ENCODE measurements around the gene FTL. TPM values are rescaled to one million over a fixed set of nuclear protein-coding genes. Genes with fewer than 3 reads are reported as not detected.

FTL gene
- 786 and 994 TPM in 2 replicates for total RNA-seq

DNA sequence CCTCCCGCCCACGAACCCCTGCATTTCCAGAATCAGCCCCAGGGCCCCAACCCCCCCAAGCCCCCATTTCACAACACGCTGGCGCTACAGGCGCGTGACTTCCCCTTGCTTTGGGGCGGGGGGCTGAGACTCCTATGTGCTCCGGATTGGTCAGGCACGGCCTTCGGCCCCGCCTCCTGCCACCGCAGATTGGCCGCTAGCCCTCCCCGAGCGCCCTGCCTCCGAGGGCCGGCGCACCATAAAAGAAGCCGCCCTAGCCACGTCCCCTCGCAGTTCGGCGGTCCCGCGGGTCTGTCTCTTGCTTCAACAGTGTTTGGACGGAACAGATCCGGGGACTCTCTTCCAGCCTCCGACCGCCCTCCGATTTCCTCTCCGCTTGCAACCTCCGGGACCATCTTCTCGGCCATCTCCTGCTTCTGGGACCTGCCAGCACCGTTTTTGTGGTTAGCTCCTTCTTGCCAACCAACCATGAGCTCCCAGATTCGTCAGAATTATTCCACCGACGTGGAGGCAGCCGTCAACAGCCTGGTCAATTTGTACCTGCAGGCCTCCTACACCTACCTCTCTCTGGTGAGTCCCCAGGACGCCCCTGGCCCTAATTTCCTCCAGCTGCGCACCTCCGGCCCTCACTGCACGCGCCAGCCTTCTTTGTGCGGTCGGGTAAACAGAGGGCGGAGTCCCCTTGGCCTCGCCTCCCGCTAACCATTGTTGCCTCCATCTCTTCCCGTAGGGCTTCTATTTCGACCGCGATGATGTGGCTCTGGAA, at the start of gene FTL:
Gene FTL, plus strand, starts transcription at position 270 of the 766 bp plus-strand sequence. Its CDS starts 199 bp downstream, at position 469.

DNA sequence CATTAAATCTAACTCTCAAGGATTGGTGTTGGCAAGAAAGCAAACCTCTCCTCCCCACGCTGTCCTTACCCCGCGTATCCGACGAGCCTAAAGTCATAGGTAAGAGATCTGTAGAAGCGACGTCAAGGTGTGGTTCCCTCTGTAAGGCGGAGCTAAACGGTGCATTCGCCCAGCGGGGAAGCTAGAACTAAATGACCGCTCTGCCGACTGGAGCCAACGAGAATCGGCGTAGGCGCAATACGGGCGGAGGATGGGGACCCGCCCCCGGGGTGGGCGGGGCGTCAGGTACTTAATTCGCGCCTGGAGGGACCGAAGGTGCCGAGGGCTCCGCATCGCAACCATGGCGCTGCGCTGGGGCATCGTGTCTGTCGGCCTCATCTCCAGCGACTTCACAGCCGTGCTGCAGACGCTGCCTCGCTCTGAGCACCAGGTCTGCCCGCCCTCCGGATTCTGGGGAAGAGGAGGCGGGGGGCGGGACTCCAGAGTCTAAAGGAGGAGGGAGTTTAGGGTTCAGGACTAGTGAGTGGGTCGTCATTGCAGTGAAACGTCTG, 31.7 kb upstream of the FTL start, which contains the start of gene DHDH:
Gene DHDH, plus strand, starts transcription at position 318 of the 551 bp plus-strand sequence. Its CDS starts 23 bp downstream, at position 341.

DNA sequence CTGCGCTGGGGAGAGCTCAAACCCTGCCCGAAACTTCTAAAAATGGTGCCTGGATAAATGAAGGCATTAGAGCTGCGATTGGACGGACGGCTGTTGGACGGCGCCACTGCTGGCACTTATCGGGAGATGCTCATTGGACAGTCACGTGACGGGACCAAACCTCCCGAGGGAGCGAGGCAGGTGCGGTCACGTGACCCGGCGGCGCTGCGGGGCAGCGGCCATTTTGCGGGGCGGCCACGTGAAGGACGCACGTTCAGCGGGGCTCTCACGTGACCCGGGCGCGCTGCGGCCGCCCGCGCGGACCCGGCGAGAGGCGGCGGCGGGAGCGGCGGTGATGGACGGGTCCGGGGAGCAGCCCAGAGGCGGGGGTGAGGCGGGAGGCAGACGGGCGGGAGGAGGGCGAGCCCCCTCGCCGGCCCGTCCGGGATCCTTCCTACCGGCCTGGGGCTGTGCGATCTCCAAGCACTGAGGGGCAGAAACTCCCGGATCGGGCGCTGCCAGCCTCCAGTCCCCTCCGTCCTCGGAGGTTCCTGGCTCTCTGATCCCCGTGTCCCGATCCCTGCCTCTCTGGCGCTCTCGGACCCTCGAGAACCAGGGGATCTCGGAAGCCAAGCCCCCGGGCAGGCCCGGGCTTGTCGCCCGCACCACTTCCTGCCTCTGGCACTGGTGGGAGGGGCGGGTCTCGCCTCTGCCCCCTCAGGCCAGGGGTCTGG, 10.4 kb upstream of the FTL start, which contains the start of gene BAX:
Gene BAX, plus strand, starts transcription at position 281 of the 713 bp plus-strand sequence. Its CDS starts 54 bp downstream, at position 335.

DNA sequence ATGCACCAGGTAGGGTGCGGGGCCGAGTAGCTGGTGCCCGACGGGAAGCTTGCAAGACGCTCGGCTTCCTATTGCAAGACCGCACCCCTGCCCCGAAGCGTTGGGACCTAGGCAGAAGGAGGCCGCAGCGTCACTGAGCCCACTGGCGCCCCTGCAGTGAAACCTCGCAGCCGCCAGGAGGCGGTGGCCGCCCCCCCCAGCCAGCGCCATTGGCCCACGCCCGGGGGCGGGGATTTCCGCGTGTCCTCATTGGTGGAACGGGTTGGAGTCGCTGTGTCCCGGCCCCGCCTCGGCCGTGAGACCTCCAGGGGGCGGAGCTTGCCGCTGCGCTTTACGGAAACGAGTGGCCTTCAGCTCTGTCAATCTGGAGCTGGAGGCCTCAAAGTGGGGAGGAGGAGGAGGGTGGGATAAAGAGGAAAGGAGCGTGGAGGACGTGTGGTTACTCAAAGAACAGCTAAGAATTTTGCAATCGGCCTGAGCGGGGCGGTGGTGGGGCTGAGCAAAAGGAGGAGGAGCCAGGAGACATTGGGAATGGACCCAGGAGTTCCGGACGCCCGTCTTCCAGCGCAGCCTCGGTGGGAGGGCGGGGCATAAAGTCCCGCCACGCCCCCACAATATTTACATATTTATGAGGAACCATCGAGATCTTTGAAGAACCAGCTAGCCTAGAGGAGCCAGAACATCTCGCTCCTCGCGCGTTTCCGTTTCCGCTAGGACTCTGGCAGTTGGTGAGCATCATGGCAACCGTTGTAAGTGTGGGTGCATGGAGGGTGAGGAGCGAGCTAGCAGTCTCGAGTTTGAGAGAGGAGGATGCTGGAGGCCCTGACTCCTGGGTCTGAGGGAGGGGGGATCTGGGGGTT, 28.3 kb downstream of the FTL start, which contains the start of the genes GYS1 and RUVBL2:
Gene GYS1, minus strand, starts transcription at position 135 of the 860 bp plus-strand sequence. CDS start 197 bp downstream, outside the sequence.
Gene RUVBL2, plus strand, starts transcription at position 713 of the 860 bp plus-strand sequence. Its CDS starts 25 bp downstream, at position 738.

Other genes starting within 250 kb of the FTL start
- 0.09 and 0.11 TPM in 2 replicates for gene MAMSTR, start 245.6 kb upstream of the FTL start, total RNA-seq
- gene RASIP1, start 224.7 kb upstream of the FTL start, total RNA-seq = 52.8 and 61.2 TPM in 2 replicates
- gene IZUMO1, start 218.4 kb upstream of the FTL start, total RNA-seq = 0.43 and 0.52 TPM in 2 replicates
- 7.8 and 9.8 TPM in 2 replicates for gene FUT1, start 212.7 kb upstream of the FTL start, total RNA-seq
- not detected in 2 replicates for gene FGF21, start 209.8 kb upstream of the FTL start, total RNA-seq
- 23.5 and 26.8 TPM in 2 replicates for gene BCAT2, start 154.3 kb upstream of the FTL start, total RNA-seq
- gene HSD17B14, start 128.8 kb upstream of the FTL start, total RNA-seq = 3.0 and 6.2 TPM in 2 replicates
- 5.3 and 7.6 TPM in 2 replicates for gene PLEKHA4, start 96.7 kb upstream of the FTL start, total RNA-seq
- gene PPP1R15A, start 92.9 kb upstream of the FTL start, total RNA-seq = 34.9 and 52.9 TPM in 2 replicates
- gene TULP2, start 66.6 kb upstream of the FTL start, total RNA-seq = 0.09 and 0.11 TPM in 2 replicates
- gene NUCB1, start 65.0 kb upstream of the FTL start, total RNA-seq = 142 and 143 TPM in 2 replicates
- gene DHDH, start 31.6 kb upstream of the FTL start, total RNA-seq = not detected in 2 replicates
- gene BAX, start 10.4 kb upstream of the FTL start, total RNA-seq = 71.3 and 87.3 TPM in 2 replicates
- 13.4 and 13.8 TPM in 2 replicates for gene GYS1, start 28.0 kb downstream of the FTL start, total RNA-seq
- 106 and 141 TPM in 2 replicates for gene RUVBL2, start 28.6 kb downstream of the FTL start, total RNA-seq
- gene LHB, start 51.8 kb downstream of the FTL start, total RNA-seq = 0.17 and 0.22 TPM in 2 replicates
- not detected in 2 replicates for gene CGB3, start 59.0 kb downstream of the FTL start, total RNA-seq
- gene CGB2, start 66.6 kb downstream of the FTL start, total RNA-seq = not detected in 2 replicates
- gene CGB1, start 71.6 kb downstream of the FTL start, total RNA-seq = not detected in 2 replicates
- not detected in 2 replicates for gene CGB5, start 78.5 kb downstream of the FTL start, total RNA-seq
- gene CGB8, start 83.8 kb downstream of the FTL start, total RNA-seq = not detected in 2 replicates
- not detected in 2 replicates for gene CGB7, start 92.4 kb downstream of the FTL start, total RNA-seq
- not detected in 2 replicates for gene NTF4, start 99.5 kb downstream of the FTL start, total RNA-seq
- under 0.01 TPM in 1 of 2 replicates, not detected in the other for gene KCNA7, start 107.4 kb downstream of the FTL start, total RNA-seq
- gene SNRNP70, start 120.1 kb downstream of the FTL start, total RNA-seq = 149 and 151 TPM in 2 replicates
- 1.2 and 2.8 TPM in 2 replicates for gene LIN7B, start 149.1 kb downstream of the FTL start, total RNA-seq
- gene C19orf73, start 153.8 kb downstream of the FTL start, total RNA-seq = 0.43 TPM in 2 replicates
- gene PPFIA3, start 154.2 kb downstream of the FTL start, total RNA-seq = 6.6 and 8.0 TPM in 2 replicates
- gene HRC, start 190.1 kb downstream of the FTL start, total RNA-seq = under 0.01 TPM in 1 of 2 replicates, not detected in the other
- gene TRPM4, start 192.5 kb downstream of the FTL start, total RNA-seq = 16.2 and 17.2 TPM in 2 replicates